Osteocyte (in vitro differentiated cells): ENCODE data around the gene NRDC. TPM values are rescaled to one million over a fixed set of nuclear protein-coding genes. Genes with fewer than 3 reads are reported as not detected.
"Not testable (repeated sequence)": the region's sequence is repeated elsewhere in the genome, so short reads cannot be mapped to it uniquely, and the experiment has no call there.

Experiments
- DNase-seq: peaks from one replicate; pipeline ENCODE4 v3.0.0; 2021; ENCODE audit warnings: mixed read lengths; ENCODE audit not compliant: unreplicated experiment; ENCODE audit errors: extremely low spot score
- H3K27ac Mint-ChIP-seq: one replicate; pipeline ENCODE4 v1.8.0; 2021; ENCODE audit warnings: mild to moderate bottlenecking, mixed read lengths; ENCODE audit not compliant: unreplicated experiment
- H3K27me3 Mint-ChIP-seq: one replicate; pipeline ENCODE4 v1.8.0; 2021; ENCODE audit warnings: mixed read lengths; ENCODE audit not compliant: unreplicated experiment
- H3K36me3 Mint-ChIP-seq: one replicate; pipeline ENCODE4 v1.8.0; 2021; ENCODE audit warnings: mixed read lengths; ENCODE audit not compliant: unreplicated experiment
- H3K4me1 Mint-ChIP-seq: one replicate; pipeline ENCODE4 v1.8.0; 2021; ENCODE audit warnings: mixed read lengths; ENCODE audit not compliant: unreplicated experiment
- H3K4me3 Mint-ChIP-seq: one replicate; pipeline ENCODE4 v1.8.0; 2021; ENCODE audit warnings: mild to moderate bottlenecking, moderate library complexity, mixed read lengths; ENCODE audit not compliant: unreplicated experiment
- H3K9me3 Mint-ChIP-seq: one replicate; pipeline ENCODE4 v1.8.0; 2021; ENCODE audit warnings: mixed read lengths; ENCODE audit not compliant: unreplicated experiment
- total RNA-seq: library from RNA; stranded (reverse); gene quantifications from 2 replicates; pipeline ENCODE4 v1.2.1, GENCODE V29; 2021
- TF ChIP-seq, protein P1 (sequence below): fragments of 200-600 bp; sonication (generic); IDR thresholded peaks from 2 replicates; pipeline ENCODE4 v1.5.0; 2021; ENCODE audit warnings: antibody characterized with exemption, mild to moderate bottlenecking, moderate library complexity

Gene NRDC
- total RNA-seq, 1 donor from 2014 or later, result 130 TPM

DNA sequence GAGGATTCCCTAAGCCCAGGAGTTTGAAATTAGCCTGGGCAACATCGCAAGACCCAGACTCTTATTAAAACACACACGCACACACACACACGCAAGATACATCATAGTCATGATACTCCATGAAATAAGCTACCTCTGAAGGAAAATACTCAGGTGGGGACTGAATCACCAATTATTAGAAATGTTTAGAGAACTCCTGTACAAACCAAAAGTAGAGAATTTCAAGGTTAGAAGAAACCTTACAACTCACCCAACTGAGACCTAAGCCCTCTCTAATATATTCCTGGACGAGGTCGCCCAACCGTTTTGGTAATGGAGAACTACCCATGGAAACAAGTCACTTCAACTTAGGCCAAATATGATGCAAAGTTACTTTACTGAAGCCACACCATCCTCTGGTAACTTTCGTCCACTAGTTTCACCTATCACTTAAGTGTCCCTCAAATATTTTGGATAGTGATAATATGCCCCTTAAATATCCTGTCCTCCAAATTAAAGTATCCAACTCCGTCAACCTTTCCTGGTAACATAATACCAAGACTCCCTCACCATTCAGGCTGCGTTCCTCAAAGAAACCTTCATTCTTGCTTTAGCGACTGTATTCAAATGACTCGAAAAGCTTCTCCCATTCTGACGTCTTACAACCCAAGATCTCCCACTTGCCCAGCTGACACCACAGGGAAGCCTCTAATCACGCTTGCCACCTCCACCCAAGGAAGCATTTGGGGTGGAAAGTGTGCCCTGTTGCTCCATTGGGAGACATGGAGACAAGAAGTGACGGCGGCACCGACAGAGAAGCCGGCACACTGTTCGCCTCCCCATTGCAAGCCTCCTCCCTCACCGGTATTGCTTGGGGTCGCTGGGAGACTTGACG is 856 bp downstream of the NRDC start:
- H3K27ac Mint-ChIP-seq, result no peak overlapping the region
- H3K9me3 Mint-ChIP-seq, result no peaks in the 10 kb centered on the region
- TF ChIP-seq, protein P1, sequence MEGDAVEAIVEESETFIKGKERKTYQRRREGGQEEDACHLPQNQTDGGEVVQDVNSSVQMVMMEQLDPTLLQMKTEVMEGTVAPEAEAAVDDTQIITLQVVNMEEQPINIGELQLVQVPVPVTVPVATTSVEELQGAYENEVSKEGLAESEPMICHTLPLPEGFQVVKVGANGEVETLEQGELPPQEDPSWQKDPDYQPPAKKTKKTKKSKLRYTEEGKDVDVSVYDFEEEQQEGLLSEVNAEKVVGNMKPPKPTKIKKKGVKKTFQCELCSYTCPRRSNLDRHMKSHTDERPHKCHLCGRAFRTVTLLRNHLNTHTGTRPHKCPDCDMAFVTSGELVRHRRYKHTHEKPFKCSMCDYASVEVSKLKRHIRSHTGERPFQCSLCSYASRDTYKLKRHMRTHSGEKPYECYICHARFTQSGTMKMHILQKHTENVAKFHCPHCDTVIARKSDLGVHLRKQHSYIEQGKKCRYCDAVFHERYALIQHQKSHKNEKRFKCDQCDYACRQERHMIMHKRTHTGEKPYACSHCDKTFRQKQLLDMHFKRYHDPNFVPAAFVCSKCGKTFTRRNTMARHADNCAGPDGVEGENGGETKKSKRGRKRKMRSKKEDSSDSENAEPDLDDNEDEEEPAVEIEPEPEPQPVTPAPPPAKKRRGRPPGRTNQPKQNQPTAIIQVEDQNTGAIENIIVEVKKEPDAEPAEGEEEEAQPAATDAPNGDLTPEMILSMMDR, result no peak
- peaks cover 3% of the 10 kb centered on the region for H3K36me3 Mint-ChIP-seq
- H3K4me3 Mint-ChIP-seq, result no peak overlapping the region
- H3K27me3 Mint-ChIP-seq, result peaks cover 5% of the 10 kb centered on the region
- peaks cover 19% of the 10 kb centered on the region for H3K4me1 Mint-ChIP-seq
- no peak for DNase-seq

DNA sequence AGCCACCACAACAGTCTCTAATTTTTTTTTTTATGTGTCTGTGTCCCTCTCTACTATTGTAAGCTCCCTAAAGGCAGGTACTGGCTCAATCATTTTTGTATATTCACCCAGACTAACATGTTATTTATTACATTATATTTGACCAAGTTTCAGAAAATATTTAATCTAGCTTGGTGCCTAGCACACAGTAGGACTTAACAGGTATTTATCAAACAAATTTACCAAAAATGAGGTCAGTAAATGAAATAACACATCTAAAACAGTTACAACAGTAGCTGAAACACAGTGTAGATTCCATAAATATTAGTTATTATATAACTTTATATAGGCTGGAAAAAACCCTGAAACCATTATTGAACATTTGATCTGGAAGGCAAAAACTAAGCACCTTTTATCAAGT is 2.7 kb downstream of the NRDC start:
- Mint-ChIP-seq H3K4me3 (no peak overlapping the region), H3K4me1 (peaks cover 23% of the 10 kb centered on the region), H3K9me3 (no peaks in the 10 kb centered on the region), H3K36me3 (peaks cover 7% of the 10 kb centered on the region), H3K27ac (no peak overlapping the region), H3K27me3 (no peaks in the 10 kb centered on the region)
- TF ChIP-seq, protein P1, result no peak
- no peak for DNase-seq

DNA sequence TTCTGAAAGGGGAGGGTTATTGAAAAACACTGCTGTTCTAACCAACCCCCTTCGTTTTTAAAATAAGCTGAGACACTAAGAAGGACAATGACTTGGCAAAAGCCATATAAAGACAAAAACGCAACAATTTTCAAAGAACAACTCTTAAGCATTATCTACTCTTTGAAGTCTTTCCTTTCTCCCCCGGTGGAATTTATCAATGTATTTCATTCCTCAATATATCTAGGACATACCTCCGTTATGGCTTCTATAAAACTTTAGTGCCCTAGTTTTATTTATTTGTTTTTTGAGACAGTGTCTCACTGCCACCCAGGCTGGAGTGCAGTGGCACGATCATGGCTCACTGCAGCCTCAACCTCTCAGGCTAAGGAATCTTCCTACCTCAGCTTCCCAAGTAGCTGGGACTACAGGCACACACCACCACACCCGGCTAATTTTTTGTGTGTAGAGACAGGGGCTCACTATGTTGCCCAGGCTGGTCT is 3.2 kb downstream of the NRDC start:
- DNase-seq, result no peak
- peaks cover 23% of the 10 kb centered on the region for H3K4me1 Mint-ChIP-seq
- H3K9me3 Mint-ChIP-seq, result no peaks in the 10 kb centered on the region
- no peaks in the 10 kb centered on the region for H3K27me3 Mint-ChIP-seq
- H3K27ac Mint-ChIP-seq, result peak overlapping the region; percentile 13
- TF ChIP-seq, protein P1, result no peak
- H3K36me3 Mint-ChIP-seq, result peaks cover 7% of the 10 kb centered on the region
- no peak overlapping the region for H3K4me3 Mint-ChIP-seq

DNA sequence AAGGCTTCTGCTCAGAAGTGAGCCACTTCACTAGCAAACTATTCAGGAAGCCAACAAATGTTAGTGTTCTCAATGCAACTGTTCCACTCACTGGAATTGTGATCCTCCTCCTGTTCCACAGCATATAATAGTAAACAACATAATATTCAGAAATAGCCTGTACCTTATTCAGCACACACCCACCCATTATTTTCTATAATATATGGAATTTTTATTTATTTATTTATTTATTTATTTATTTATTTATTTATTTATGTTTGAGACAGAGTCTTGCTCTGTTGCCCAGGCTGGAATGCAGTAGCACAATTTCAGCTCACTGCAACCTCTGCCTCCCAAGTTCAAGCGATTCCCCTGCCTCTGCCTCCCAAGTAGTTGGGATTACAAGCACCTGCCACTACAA is 5.3 kb downstream of the NRDC start:
- not testable (repeated sequence) for H3K4me3 Mint-ChIP-seq, H3K9me3 Mint-ChIP-seq, H3K36me3 Mint-ChIP-seq, DNase-seq, H3K27me3 Mint-ChIP-seq, H3K27ac Mint-ChIP-seq
- peaks cover 26% of the 10 kb centered on the region for H3K4me1 Mint-ChIP-seq

DNA sequence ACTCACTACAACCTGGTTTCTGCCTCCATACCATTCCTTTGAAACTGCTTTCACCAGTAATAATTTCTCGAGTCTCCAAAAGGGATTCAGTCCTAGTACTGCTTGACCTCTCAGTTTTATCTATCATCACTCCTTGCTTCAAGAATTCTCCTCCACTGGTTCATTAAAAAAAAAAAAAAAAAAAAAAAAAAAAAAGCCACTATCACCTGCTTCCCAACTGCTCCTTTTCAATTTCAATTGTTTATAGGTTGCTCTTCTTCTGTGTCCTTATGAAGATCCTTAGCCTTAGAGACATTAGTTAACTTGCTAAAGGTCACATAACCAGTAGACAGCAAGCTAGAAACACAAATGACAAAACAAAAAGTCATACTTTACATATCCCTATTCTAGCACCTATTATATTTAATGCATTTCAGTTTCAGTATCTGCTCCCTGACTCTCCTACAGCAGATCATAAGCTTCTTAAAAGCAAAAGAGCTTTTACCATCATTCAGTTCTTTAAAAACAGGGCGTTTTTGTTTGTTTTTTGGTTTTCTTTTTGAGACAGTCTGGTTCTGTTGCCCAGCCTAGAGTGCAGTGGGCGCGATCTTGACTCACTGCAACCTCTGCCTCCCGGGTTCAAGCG is 7.1 kb downstream of the NRDC start:
- Mint-ChIP-seq H3K4me3 (no peak overlapping the region), H3K4me1 (peaks cover 41% of the 10 kb centered on the region), H3K9me3 (no peaks in the 10 kb centered on the region), H3K36me3 (peaks cover 7% of the 10 kb centered on the region), H3K27ac (peak overlapping the region; percentile 40), H3K27me3 (no peaks in the 10 kb centered on the region)
- DNase-seq, result no peak
- TF ChIP-seq, protein P1, result no peak
